Lower lobe of right lung (tissue), 2 donors: ENCODE measurements around the gene SEC16B. TPM values are rescaled to one million over a fixed set of nuclear protein-coding genes. Genes with fewer than 3 reads are reported as not detected.

Experiments
- ATAC-seq, 2 donors: fragments of 200-7000 bp; cut with Tn5 transposase; one replicate each; pipeline ENCODE4 v1.9.1; 2020 to 2022; ENCODE audit warnings: mild to moderate bottlenecking in 2 of 2, moderate library complexity in 2 of 2
- DNase-seq: peaks from one replicate; pipeline ENCODE4 v3.0.0-alpha.2; 2020
- H3K27ac ChIP-seq: fragments of 200-600 bp; one replicate; pipeline ENCODE4 v1.8.0; 2022
- H3K27me3 ChIP-seq: fragments of 200-600 bp; one replicate; pipeline ENCODE4 v1.8.0; 2022; ENCODE audit warnings: low read depth
- H3K36me3 ChIP-seq: fragments of 200-600 bp; one replicate; pipeline ENCODE4 v1.8.0; 2022; ENCODE audit warnings: mild to moderate bottlenecking
- H3K4me1 ChIP-seq: fragments of 200-600 bp; one replicate; pipeline ENCODE4 v1.8.0; 2022
- H3K4me3 ChIP-seq: fragments of 200-600 bp; one replicate; pipeline ENCODE4 v1.8.0; 2022; ENCODE audit warnings: mild to moderate bottlenecking
- H3K9me3 ChIP-seq: fragments of 200-600 bp; one replicate; pipeline ENCODE4 v1.8.0; 2022
- intact Hi-C: fragments of 100-400 bp; cut with DNase I; formaldehyde crosslinking; loops from one replicate; pipeline ENCODE4 v1.11.0; 2022
- total RNA-seq: library from RNA; stranded (reverse); fragmentation: NEBNext Ultra II Directional; extraction: Animal tissue kit (Norgen Biotek cat#: 25700); gene quantifications from one replicate; pipeline ENCODE4 v1.2.1, GENCODE V29; 2021
- TF ChIP-seq, protein P1 (sequence below): fragments of 200-600 bp; IDR thresholded peaks from one replicate; pipeline ENCODE4 v1.8.0; 2022; ENCODE audit warnings: antibody characterized with exemption, mild to moderate bottlenecking
- donor health status: DM: no; HTN: yes; CAD: no; lungs with severe emphysema.

Gene SEC16B
- total RNA-seq, 1 donor from 2014 or later = 1.9 TPM

DNA sequence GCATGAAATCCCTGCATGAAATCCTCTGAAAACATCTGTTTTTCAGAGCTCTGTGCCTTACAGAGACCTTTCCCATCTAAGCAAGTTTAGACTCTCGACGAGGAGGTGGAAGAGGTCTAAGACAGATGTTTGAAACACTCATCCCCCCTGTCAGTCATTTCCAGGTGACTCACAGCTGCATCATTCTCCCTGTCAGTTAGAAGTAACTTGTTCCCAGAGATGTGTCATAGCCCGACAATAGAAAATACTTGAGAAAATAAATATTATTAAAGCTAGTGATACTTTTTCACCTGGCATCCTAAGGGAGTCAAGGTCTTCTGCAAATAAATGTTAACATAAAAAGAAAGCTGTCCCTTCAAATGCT is 41.6 kb upstream of the SEC16B start:
- Histone ChIP-seq H3K9me3 (no peaks in the 10 kb centered on the region), H3K36me3 (peaks cover 2% of the 10 kb centered on the region), H3K27ac (no peak overlapping the region), H3K4me1 (no peaks in the 10 kb centered on the region), H3K27me3 (no peaks in the 10 kb centered on the region), H3K4me3 (no peak overlapping the region)
- intact Hi-C loops = no loop called here
- DNase-seq (no peak), ATAC-seq (no peak)
- TF ChIP-seq, protein P1, sequence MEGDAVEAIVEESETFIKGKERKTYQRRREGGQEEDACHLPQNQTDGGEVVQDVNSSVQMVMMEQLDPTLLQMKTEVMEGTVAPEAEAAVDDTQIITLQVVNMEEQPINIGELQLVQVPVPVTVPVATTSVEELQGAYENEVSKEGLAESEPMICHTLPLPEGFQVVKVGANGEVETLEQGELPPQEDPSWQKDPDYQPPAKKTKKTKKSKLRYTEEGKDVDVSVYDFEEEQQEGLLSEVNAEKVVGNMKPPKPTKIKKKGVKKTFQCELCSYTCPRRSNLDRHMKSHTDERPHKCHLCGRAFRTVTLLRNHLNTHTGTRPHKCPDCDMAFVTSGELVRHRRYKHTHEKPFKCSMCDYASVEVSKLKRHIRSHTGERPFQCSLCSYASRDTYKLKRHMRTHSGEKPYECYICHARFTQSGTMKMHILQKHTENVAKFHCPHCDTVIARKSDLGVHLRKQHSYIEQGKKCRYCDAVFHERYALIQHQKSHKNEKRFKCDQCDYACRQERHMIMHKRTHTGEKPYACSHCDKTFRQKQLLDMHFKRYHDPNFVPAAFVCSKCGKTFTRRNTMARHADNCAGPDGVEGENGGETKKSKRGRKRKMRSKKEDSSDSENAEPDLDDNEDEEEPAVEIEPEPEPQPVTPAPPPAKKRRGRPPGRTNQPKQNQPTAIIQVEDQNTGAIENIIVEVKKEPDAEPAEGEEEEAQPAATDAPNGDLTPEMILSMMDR = no peak

- Histone ChIP-seq H3K9me3 (no peaks in the 10 kb centered on the region), H3K27ac (no peak overlapping the region), H3K4me1 (no peaks in the 10 kb centered on the region), H3K36me3 (no peaks in the 10 kb centered on the region), H3K27me3 (no peaks in the 10 kb centered on the region), H3K4me3 (no peak overlapping the region)
- intact Hi-C loops = no loop called here
- ATAC-seq (no peak), DNase-seq (no peak)
- TF ChIP-seq, protein P1 = no peak
Measured at GRCh38 chr1:178010674-178011464, 41.0 kb upstream of the SEC16B start.

DNA sequence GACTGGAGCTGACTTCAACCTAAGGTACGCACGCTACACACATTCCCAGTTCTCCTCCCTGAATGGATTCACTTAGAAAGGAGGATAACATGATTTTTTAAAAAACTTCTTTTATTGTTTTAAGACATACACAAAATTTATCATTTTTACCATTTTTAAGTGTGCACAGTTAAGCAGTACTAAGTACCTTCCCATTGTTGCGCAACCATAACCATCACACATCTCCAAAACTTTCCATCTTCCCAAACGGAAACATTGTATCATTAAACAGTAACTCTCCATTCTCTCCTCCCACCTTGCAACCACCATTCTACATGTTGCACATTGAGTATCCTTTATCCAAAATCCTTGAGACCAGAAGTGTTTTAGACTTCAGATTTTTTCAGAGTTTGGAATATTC is 36.2 kb upstream of the SEC16B start:
- Histone ChIP-seq H3K4me3 (no peak overlapping the region), H3K36me3 (no peaks in the 10 kb centered on the region), H3K27me3 (no peaks in the 10 kb centered on the region), H3K4me1 (no peaks in the 10 kb centered on the region), H3K27ac (no peak overlapping the region), H3K9me3 (no peaks in the 10 kb centered on the region)
- TF ChIP-seq, protein P1 = no peak
- no peak for ATAC-seq
- no peak for DNase-seq
- intact Hi-C loops = no loop called here

- Histone ChIP-seq H3K27me3 (no peaks in the 10 kb centered on the region), H3K4me3 (no peak overlapping the region), H3K36me3 (no peaks in the 10 kb centered on the region), H3K27ac (no peak overlapping the region), H3K9me3 (no peaks in the 10 kb centered on the region), H3K4me1 (no peaks in the 10 kb centered on the region)
- ATAC-seq (no peak), DNase-seq (no peak)
- TF ChIP-seq, protein P1 = no peak
- intact Hi-C loops = no loop called here
Measured at GRCh38 chr1:178005450-178005849, 35.6 kb upstream of the SEC16B start.

DNA sequence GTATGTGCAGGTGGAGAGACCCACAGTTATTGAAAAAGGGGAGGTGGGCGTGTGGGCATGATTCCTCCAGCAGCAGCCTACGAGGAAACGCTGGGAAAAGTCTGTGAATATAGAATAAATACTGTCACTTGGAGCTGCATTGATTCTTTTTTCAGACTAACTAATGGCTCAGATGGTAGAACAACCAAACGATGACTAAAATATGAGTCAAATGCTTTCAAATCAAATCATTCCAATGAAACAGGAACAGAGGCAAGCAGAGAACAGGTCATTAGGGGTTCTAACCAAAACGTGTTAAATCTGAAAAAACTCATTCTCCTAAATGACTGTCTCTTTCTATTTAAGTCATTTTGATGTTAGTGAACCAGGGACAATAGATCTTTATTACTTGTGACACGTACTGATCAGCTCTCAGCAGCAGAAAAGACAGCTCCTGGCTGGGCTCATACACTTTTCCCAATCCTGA is 35.1 kb upstream of the SEC16B start:
- Histone ChIP-seq H3K27me3 (no peaks in the 10 kb centered on the region), H3K27ac (no peak overlapping the region), H3K4me3 (no peak overlapping the region), H3K36me3 (no peaks in the 10 kb centered on the region), H3K4me1 (no peaks in the 10 kb centered on the region), H3K9me3 (no peaks in the 10 kb centered on the region)
- TF ChIP-seq, protein P1 = no peak
- no peak for DNase-seq
- intact Hi-C loops = no loop called here
- no peak for ATAC-seq
